SJCRH30 (cell line): ENCODE measurements around the gene GNB3. TPM values are rescaled to one million over a fixed set of nuclear protein-coding genes. Genes with fewer than 3 reads are reported as not detected.

Experiments
- DNase-seq, 2 experiments: peaks; one replicate each; pipeline ENCODE4 v3.0.0-alpha.2; 2015 to 2020
- H3K27ac ChIP-seq: fragments of 250-450 bp; sonication (Bioruptor Pico); 2 replicates; pipeline ENCODE4 v1.5.1; 2020; ENCODE audit warnings: mild to moderate bottlenecking, moderate library complexity
- H3K27me3 ChIP-seq: fragments of 250-450 bp; sonication (Bioruptor Pico); 2 replicates; pipeline ENCODE4 v1.5.1; 2020; ENCODE audit warnings: mild to moderate bottlenecking, moderate library complexity
- H3K36me3 ChIP-seq: fragments of 250-450 bp; sonication (Bioruptor Pico); 2 replicates; pipeline ENCODE4 v1.5.1; 2020; ENCODE audit warnings: mild to moderate bottlenecking, moderate library complexity
- H3K4me1 ChIP-seq: fragments of 250-450 bp; sonication (Bioruptor Pico); 2 replicates; pipeline ENCODE4 v1.5.1; 2020; ENCODE audit warnings: mild to moderate bottlenecking, moderate library complexity
- H3K4me3 ChIP-seq: fragments of 250-450 bp; sonication (Bioruptor Pico); 2 replicates; pipeline ENCODE4 v1.5.1; 2020; ENCODE audit warnings: mild to moderate bottlenecking, moderate library complexity
- H3K9me3 ChIP-seq: fragments of 250-450 bp; sonication (Bioruptor Pico); replicated peaks from 2 replicates; pipeline ENCODE4 v1.5.1; 2020; ENCODE audit warnings: mild to moderate bottlenecking, moderate library complexity
- total RNA-seq: library from RNA; depleted of rRNA; stranded (reverse); fragments of >200 nt; shearing (Covaris generic); gene quantifications from 2 replicates; pipeline ENCODE4 v1.2.3, GENCODE V29; 2014

GNB3 gene
- total RNA-seq, 1 experiment from 2014 or later, result 3.2 TPM

DNA sequence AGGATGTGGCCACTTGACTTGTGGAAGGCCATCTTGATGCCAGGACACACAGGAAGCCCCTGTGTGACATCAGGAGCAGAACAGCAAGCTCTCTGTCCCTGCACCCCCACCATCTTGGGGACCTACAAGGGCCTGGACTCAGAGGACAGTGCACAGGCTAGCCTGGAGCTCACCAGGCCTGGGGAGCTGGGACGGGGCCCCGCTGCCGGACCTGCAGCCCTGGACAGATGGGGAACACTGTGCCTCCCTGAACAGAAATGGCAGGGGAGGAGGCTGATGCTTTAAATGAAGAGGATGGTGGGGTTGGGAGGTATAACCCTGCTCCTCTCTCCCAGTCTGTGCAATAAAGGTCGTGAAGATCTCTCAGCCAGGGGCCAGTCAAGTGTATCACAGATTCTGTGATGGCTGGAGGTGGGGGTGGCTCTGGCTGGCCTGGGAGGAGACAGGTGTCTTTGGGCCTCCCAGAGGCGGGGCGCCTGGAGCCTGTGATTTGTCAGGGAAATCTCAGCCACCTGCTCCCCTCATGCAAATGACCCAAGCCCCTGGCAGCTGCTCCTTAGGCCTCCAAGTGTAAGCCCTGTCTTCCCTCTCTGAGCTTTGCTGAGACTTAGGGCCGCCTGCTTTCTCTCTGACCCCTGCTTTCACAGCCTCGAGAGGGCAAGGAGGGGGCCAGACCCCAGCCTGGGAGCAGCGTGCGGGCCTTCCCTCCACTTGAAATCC lies 1.1 kb upstream of the GNB3 start:
- H3K36me3 ChIP-seq, result peaks cover 20% of the 10 kb centered on the region

GRCh38 chr12:6840330-6840729 lies 395 bp upstream of the GNB3 start:
- Histone ChIP-seq H3K36me3 (peaks cover 24% of the 10 kb centered on the region), H3K9me3 (no peaks in the 10 kb centered on the region), H3K4me3 (no peak overlapping the region), H3K27ac (peak overlapping the region; percentile 83), H3K4me1 (peaks cover 22% of the 10 kb centered on the region), H3K27me3 (no peaks in the 10 kb centered on the region)
- DNase-seq, result peak; percentile 48 to 78

More for the DNA sequence above, 1.1 kb upstream of the GNB3 start:
- H3K27me3 ChIP-seq, result no peaks in the 10 kb centered on the region
- peak; percentile 93 to 95 for DNase-seq
- peaks cover 22% of the 10 kb centered on the region for H3K4me1 ChIP-seq
- H3K9me3 ChIP-seq, result no peaks in the 10 kb centered on the region
- H3K4me3 ChIP-seq, result no peak overlapping the region
- H3K27ac ChIP-seq, result peak overlapping the region; percentile 83

DNA sequence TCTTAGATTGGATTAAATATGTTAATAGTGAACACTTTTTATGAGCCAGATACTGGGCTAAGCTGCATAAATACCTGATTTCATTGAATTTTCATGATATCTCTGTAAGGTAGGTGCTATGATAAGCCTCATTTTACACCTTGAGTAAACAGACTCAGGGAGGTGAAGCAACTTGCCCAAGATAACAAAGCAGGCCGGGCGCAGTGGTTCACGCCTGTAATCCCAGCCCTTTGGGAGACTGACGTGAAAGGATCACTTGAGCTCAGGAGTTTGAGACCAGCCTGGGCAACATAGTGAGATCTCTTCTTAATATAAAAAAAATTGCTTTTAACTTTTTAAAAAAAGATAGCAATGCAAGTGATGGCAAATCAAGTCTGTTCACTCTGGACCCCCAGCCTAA lies 1.4 kb downstream of the GNB3 start:
- Histone ChIP-seq H3K27ac (no peak overlapping the region), H3K4me1 (peaks cover 22% of the 10 kb centered on the region), H3K4me3 (no peak overlapping the region), H3K36me3 (peaks cover 28% of the 10 kb centered on the region), H3K27me3 (no peaks in the 10 kb centered on the region), H3K9me3 (no peaks in the 10 kb centered on the region)
- no peak for DNase-seq

- no peak for DNase-seq
- Histone ChIP-seq H3K27ac (no peak overlapping the region), H3K27me3 (no peaks in the 10 kb centered on the region), H3K36me3 (peaks cover 32% of the 10 kb centered on the region), H3K9me3 (no peaks in the 10 kb centered on the region), H3K4me1 (peaks cover 22% of the 10 kb centered on the region), H3K4me3 (no peak overlapping the region)
Measured at GRCh38 chr12:6843118-6843902, 2.6 kb downstream of the GNB3 start.

GRCh38 chr12:6845395-6845794 lies 4.7 kb downstream of the GNB3 start:
- no peak for DNase-seq
- Histone ChIP-seq H3K9me3 (no peaks in the 10 kb centered on the region), H3K27me3 (no peaks in the 10 kb centered on the region), H3K36me3 (peaks cover 41% of the 10 kb centered on the region), H3K27ac (no peak overlapping the region), H3K4me1 (peaks cover 9% of the 10 kb centered on the region), H3K4me3 (no peak overlapping the region)

DNA sequence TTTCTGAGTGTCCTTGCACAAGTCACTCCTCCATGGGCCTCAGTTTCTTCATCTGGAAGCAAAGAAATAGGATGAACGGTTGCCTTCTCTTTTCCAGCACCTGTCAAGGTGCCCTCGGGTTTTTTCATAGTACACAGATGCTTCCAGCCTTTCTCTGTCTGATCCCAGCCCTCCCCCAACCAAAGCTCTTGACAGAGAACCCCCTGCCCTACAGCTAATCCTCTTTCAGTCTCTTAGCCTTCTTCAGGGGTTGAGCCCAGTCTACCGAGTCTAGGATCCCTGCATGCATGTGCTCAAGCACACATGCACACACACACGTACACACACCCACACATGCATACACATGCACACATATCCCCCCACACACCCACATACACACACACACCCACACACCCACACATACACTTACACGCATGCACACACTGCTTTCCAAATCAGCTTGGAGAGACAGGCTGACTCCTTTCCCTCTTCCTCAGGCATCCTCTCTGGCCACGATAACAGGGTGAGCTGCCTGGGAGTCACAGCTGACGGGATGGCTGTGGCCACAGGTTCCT lies 5.7 kb downstream of the GNB3 start:
- Histone ChIP-seq H3K27ac (no peak overlapping the region), H3K36me3 (peaks cover 41% of the 10 kb centered on the region), H3K4me1 (peaks cover 2% of the 10 kb centered on the region), H3K4me3 (no peak overlapping the region), H3K9me3 (no peaks in the 10 kb centered on the region), H3K27me3 (no peaks in the 10 kb centered on the region)
- no peak for DNase-seq

DNA sequence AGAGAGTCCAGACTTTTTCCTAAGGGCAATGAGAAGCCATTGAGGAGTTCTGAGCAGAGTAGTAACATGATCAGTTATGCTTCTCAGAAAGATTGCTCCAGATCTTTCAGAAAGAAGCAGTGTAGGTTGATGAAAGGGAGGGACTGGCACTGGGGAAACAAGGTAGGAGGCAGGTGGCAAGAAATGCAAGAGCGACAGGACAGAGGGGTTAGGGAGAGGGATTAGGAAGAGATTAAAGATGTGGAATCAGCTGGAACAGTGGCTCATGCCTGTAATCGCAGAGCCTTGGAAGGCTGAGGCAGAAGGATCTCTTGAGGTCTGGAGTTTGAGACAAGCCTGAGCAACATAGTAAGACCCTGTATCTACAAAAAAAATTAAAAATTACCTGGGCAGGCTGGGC lies 7.0 kb downstream of the GNB3 start:
- Histone ChIP-seq H3K27me3 (no peaks in the 10 kb centered on the region), H3K4me3 (no peak overlapping the region), H3K4me1 (no peaks in the 10 kb centered on the region), H3K9me3 (no peaks in the 10 kb centered on the region), H3K36me3 (peaks cover 41% of the 10 kb centered on the region), H3K27ac (no peak overlapping the region)
- no peak for DNase-seq

- H3K27ac ChIP-seq, result no peak overlapping the region
- no peaks in the 10 kb centered on the region for H3K27me3 ChIP-seq
- H3K4me3 ChIP-seq, result no peak overlapping the region
- no peaks in the 10 kb centered on the region for H3K9me3 ChIP-seq
- H3K4me1 ChIP-seq, result peaks cover 8% of the 10 kb centered on the region
- DNase-seq, result no peak
- H3K36me3 ChIP-seq, result peaks cover 37% of the 10 kb centered on the region
Measured at GRCh38 chr12:6849427-6849826, 8.7 kb downstream of the GNB3 start.

DNA sequence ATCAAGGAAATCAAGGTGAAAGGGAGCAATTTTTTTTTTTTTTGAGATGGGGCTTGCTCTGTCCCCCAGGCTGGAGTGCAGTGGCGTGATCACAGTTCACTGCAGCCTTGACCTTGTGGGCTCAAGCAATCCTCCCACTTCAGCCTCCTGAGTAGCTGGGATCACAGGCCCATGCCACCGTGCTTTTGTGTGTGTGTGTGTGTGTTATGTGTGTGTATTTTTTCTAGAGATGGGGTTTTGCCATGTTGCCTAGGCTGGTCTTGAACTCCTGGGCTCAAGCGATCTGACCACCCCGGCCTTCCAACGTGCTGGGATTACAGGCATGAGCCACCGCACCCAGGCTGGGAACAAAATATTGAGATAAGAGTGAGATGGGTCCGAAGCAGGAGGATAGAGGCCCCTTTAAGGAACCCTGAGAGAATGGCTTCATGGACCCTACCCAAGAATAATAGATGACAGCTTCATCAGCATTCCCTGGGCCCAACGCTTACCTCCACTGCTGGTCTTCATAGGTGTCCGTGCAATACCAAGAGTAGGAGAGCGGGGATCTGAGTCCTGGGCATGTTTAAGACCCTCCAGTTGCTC lies 9.3 kb downstream of the GNB3 start:
- H3K9me3 ChIP-seq, result no peaks in the 10 kb centered on the region
- DNase-seq, result no peak
- H3K27me3 ChIP-seq, result no peaks in the 10 kb centered on the region
- H3K27ac ChIP-seq, result no peak overlapping the region
- peak overlapping the region; percentile 81 for H3K4me3 ChIP-seq
- H3K4me1 ChIP-seq, result peaks cover 8% of the 10 kb centered on the region
- peaks cover 31% of the 10 kb centered on the region for H3K36me3 ChIP-seq

GRCh38 chr12:6850796-6851152 lies 10.0 kb downstream of the GNB3 start:
- Histone ChIP-seq H3K27me3 (no peaks in the 10 kb centered on the region), H3K4me1 (peaks cover 8% of the 10 kb centered on the region), H3K36me3 (peaks cover 31% of the 10 kb centered on the region), H3K27ac (peak overlapping the region; percentile 97), H3K9me3 (no peaks in the 10 kb centered on the region), H3K4me3 (peak overlapping the region; percentile 81)
- DNase-seq, result no peak

- H3K36me3 ChIP-seq, result peaks cover 25% of the 10 kb centered on the region
Measured at GRCh38 chr12:6851153-6851920, 10.6 kb downstream of the GNB3 start, which contains the start of gene CDCA3. Gene CDCA3, minus strand, starts transcription at chr12:6851286. Its CDS starts 334 bp downstream, at chr12:6850952.

DNA sequence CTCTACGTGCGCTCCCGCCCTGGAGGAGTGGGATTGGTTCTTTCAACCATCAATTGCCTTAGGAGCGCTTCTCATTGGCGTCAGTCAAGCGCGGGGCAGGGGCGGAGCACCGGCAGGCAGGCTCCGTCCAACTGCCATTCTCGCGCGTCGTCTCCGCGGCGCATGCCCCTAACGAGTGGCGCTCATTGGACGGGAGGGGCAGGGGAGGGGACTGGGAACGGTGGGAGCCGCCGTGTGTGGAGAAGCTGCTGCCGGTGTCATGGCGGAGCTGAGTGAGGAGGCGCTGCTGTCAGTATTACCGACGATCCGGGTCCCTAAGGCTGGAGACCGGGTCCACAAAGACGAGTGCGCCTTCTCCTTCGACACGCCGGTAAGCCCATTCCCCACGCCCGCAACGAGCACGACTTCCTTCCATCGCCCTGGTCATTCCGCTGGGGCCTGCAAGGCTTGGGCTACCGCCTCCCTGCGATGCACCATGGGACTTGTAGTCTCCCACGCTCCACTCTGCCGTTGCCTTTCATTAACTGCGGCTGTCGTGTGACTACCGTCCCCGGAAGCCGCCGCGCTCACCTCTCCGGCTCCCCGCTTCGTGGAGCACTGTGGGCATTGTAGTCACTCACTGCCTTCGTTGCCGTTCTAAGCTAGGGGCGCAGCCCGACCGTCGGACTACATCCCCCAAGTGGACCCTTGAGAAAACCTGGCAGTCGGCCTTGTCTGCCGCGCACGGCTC lies 11.4 kb downstream of the GNB3 start, which contains the start of gene USP5:
Gene USP5 (plus strand): TSS at position 230 of the 730 bp plus-strand sequence. CDS start 30 bp downstream, at position 260.
- Histone ChIP-seq H3K9me3 (no peaks in the 10 kb centered on the region), H3K27me3 (no peaks in the 10 kb centered on the region), H3K27ac (peak within 1 kb of the TSS; percentile 97), H3K36me3 (peaks cover 28% of the 10 kb centered on the region), H3K4me3 (peak within 1 kb of the TSS; percentile 81), H3K4me1 (peaks cover 8% of the 10 kb centered on the region)
- peak; percentile 99 for DNase-seq

More at GRCh38 chr12:6851153-6851920, 10.6 kb downstream of the GNB3 start, which contains the start of gene CDCA3:
- Histone ChIP-seq H3K4me1 (peaks cover 8% of the 10 kb centered on the region), H3K4me3 (peak within 1 kb of the TSS; percentile 81), H3K27ac (peak within 1 kb of the TSS; percentile 97), H3K27me3 (no peaks in the 10 kb centered on the region), H3K9me3 (no peaks in the 10 kb centered on the region)
- peak; percentile 98 to 99 for DNase-seq

DNA sequence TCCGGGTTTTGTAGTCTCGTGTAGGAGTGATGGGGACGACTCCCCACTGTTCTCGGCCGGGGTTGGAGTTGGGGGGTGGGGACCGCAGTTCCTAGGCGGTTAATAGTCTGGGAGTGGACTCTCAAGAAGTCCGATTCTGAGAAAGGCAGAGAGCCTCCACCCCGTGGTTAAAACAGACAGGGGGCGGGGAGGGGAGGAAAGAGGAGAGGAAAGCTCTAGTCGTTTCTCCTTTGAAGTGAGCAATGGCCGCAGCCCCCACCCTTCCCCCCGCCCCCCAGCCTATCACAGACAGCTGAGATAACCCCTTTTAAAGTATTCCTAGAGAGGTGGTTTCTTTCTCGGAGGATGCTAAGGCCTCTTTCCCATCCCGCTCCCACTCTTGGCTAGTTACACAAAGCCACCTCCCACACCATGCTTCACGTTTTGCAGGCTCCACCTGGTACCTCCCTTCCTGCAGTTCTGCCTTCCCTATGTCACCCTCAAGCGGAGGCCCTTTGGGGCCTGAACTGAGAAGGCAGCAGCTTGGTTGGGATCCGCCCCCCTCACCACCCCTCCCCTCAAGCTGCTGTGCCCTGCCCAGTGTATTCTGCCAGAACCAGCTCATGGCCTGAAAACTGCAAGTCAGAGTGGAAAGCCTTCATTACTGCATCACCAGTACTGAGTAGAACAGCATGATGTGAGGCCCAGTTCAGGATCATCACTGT lies 12.1 kb downstream of the GNB3 start:
- Histone ChIP-seq H3K27ac (peak overlapping the region; percentile 97), H3K4me1 (peaks cover 8% of the 10 kb centered on the region), H3K9me3 (no peaks in the 10 kb centered on the region), H3K27me3 (no peaks in the 10 kb centered on the region), H3K4me3 (peak overlapping the region; percentile 81), H3K36me3 (peaks cover 29% of the 10 kb centered on the region)
- peak; percentile 57 to 63 for DNase-seq
